WTC11 (cell line): ENCODE results near the gene DEPDC5. TPM values are rescaled to one million over a fixed set of nuclear protein-coding genes. Genes with fewer than 3 reads are reported as not detected.
A peak's percentile ranks its signal among the peaks of the same experiment; 100 is the strongest.
"Not testable (repeated sequence)": the region's sequence is repeated elsewhere in the genome, so short reads cannot be mapped to it uniquely, and the experiment has no call there.

Experiments used
- ATAC-seq: fragments of 200-7000 bp; cut with Tn5 transposase; 2 replicates; pipeline ENCODE4 v1.10.0; 2021; ENCODE audit warnings: mild to moderate bottlenecking, moderate library complexity
- CTCF ChIA-PET: fragments of 300-600 bp; sonication (Branson Sonifier 250); formaldehyde crosslinking; loops from one replicate; lab custom pipeline; 2021; ENCODE audit warnings: antibody characterized with exemption; lab: Charles Lee
- POLR2A ChIA-PET: fragments of 350-600 bp; sonication (Branson Sonifier 250); formaldehyde crosslinking; loops from one replicate; lab custom pipeline; 2021; ENCODE audit warnings: antibody characterized with exemption; lab: Charles Lee
- DNase-seq: peaks from one replicate; pipeline ENCODE4 v3.0.0; 2021; ENCODE audit warnings: low spot score
- H3K27ac Mint-ChIP-seq: 2 replicates; pipeline ENCODE4 v1.8.0; 2021; ENCODE audit warnings: mixed read lengths
- H3K27me3 Mint-ChIP-seq: 2 replicates; pipeline ENCODE4 v1.8.0; 2021; ENCODE audit warnings: low read depth, mild to moderate bottlenecking, moderate library complexity, mixed read lengths
- H3K36me3 Mint-ChIP-seq: 2 replicates; pipeline ENCODE4 v1.8.0; 2021; ENCODE audit warnings: mixed read lengths
- H3K4me1 Mint-ChIP-seq: 2 replicates; pipeline ENCODE4 v1.8.0; 2022; ENCODE audit warnings: mixed read lengths
- H3K4me3 Mint-ChIP-seq: 2 replicates; pipeline ENCODE4 v1.8.0; 2021; ENCODE audit warnings: mild to moderate bottlenecking, moderate library complexity, mixed read lengths
- H3K9me3 Mint-ChIP-seq: 2 replicates; pipeline ENCODE4 v1.8.0; 2021; ENCODE audit warnings: mixed read lengths
- CREM ChIP-seq: sonication (generic); formaldehyde crosslinking; IDR thresholded peaks from 2 replicates; pipeline ENCODE4 v1.8.1; 2022; ENCODE audit warnings: mild to moderate bottlenecking, missing genetic modification reagents, moderate library complexity
- E2F4 ChIP-seq: sonication (generic); formaldehyde crosslinking; IDR thresholded peaks from 2 replicates; pipeline ENCODE4 v1.8.1; 2022; ENCODE audit warnings: low read depth, mild to moderate bottlenecking, moderate library complexity, missing genetic modification reagents, borderline replicate concordance
- EMX1 ChIP-seq: fragments of 250-450 bp; sonication (Bioruptor Pico); IDR thresholded peaks from 2 replicates; pipeline ENCODE4 v1.8.0; 2021; ENCODE audit warnings: mild to moderate bottlenecking
- ERG ChIP-seq: fragments of 250-450 bp; sonication (Bioruptor Pico); IDR thresholded peaks from 2 replicates; pipeline ENCODE4 v1.8.0; 2021; ENCODE audit warnings: mild to moderate bottlenecking
- ETV6 ChIP-seq: sonication (generic); formaldehyde crosslinking; IDR thresholded peaks from 2 replicates; pipeline ENCODE4 v1.8.1; 2022; ENCODE audit warnings: mild to moderate bottlenecking, missing genetic modification reagents
- FOXK1 ChIP-seq: sonication (generic); formaldehyde crosslinking; IDR thresholded peaks from 2 replicates; pipeline ENCODE4 v1.8.0; 2022; ENCODE audit warnings: mild to moderate bottlenecking, moderate library complexity, missing genetic modification reagents
- FOXP1 ChIP-seq: sonication (generic); formaldehyde crosslinking; IDR thresholded peaks from 2 replicates; pipeline ENCODE4 v1.8.0; 2022; ENCODE audit warnings: missing genetic modification reagents, mild to moderate bottlenecking, moderate library complexity, borderline replicate concordance
- GABPB1 ChIP-seq: sonication (generic); formaldehyde crosslinking; IDR thresholded peaks from 2 replicates; pipeline ENCODE4 v1.8.1; 2023; ENCODE audit warnings: mild to moderate bottlenecking, missing genetic modification reagents
- HMGXB4 ChIP-seq: sonication (generic); formaldehyde crosslinking; IDR thresholded peaks from 2 replicates; pipeline ENCODE4 v1.8.1; 2023; ENCODE audit warnings: mild to moderate bottlenecking, moderate library complexity, missing genetic modification reagents
- MLX ChIP-seq: sonication (generic); formaldehyde crosslinking; IDR thresholded peaks from 2 replicates; pipeline ENCODE4 v1.8.1; 2023; ENCODE audit warnings: mild to moderate bottlenecking, missing genetic modification reagents, moderate library complexity
- NFE2L1 ChIP-seq: sonication (generic); formaldehyde crosslinking; IDR thresholded peaks from 2 replicates; pipeline ENCODE4 v1.8.1; 2023; ENCODE audit warnings: missing genetic modification reagents
- ZNF138 ChIP-seq: sonication (generic); formaldehyde crosslinking; conservative IDR thresholded peaks from 2 replicates; pipeline ENCODE4 v1.8.1; 2022; ENCODE audit warnings: mild to moderate bottlenecking, moderate library complexity, missing genetic modification reagents
- ZNF219 ChIP-seq: sonication (generic); formaldehyde crosslinking; IDR thresholded peaks from 2 replicates; pipeline ENCODE4 v1.8.0; 2023; ENCODE audit warnings: missing genetic modification reagents, mild to moderate bottlenecking, borderline replicate concordance
- ZNF263 ChIP-seq: sonication (generic); formaldehyde crosslinking; IDR thresholded peaks from 2 replicates; pipeline ENCODE4 v1.8.1; 2022; ENCODE audit warnings: low read depth, mild to moderate bottlenecking, moderate library complexity, missing genetic modification reagents
- ZNF416 ChIP-seq: fragments of 250-450 bp; sonication (Bioruptor Pico); IDR thresholded peaks from 2 replicates; pipeline ENCODE4 v1.9.0; 2021; ENCODE audit warnings: mild to moderate bottlenecking, inconsistent platforms
- ZNF425 ChIP-seq: fragments of 250-450 bp; sonication (Bioruptor Pico); conservative IDR thresholded peaks from 2 replicates; pipeline ENCODE4 v1.9.0; 2021; ENCODE audit warnings: mild to moderate bottlenecking
- ZNF532 ChIP-seq: fragments of 250-450 bp; sonication (Bioruptor Pico); IDR thresholded peaks from 2 replicates; pipeline ENCODE4 v1.9.0; 2021; ENCODE audit warnings: mild to moderate bottlenecking, borderline replicate concordance
- ZNF671 ChIP-seq: fragments of 250-450 bp; sonication (Bioruptor Pico); IDR thresholded peaks from 2 replicates; pipeline ENCODE4 v1.8.0; 2021; ENCODE audit warnings: mild to moderate bottlenecking
- total RNA-seq: library from RNA; stranded (reverse); gene quantifications from 3 replicates; pipeline ENCODE4 v1.2.3, GENCODE V29; 2021

Gene DEPDC5
- total RNA-seq, 1 experiment from 2014 or later, result 40.5 TPM

- H3K27ac Mint-ChIP-seq, H3K9me3 Mint-ChIP-seq, H3K27me3 Mint-ChIP-seq, DNase-seq, H3K4me3 Mint-ChIP-seq, H3K4me1 Mint-ChIP-seq, ATAC-seq: not testable (repeated sequence)
- peaks cover 56% of the 10 kb centered on the region for H3K36me3 Mint-ChIP-seq
- ChIA-PET CTCF (interaction anchor here (1.2 kb wide), 1 partner anchor 155 kb away, joined by 6 read pairs; no protein-coding TSS in a partner anchor), POLR2A (interaction anchor here (0.6 kb wide), 1 partner anchor 581 kb away, joined by 3 read pairs; no protein-coding TSS in a partner anchor)
- TF ChIP-seq GABPB1, result peak; percentile 97
Observed at GRCh38 chr22:31815383-31815814, 61.6 kb downstream of the DEPDC5 start.

GRCh38 chr22:31816750-31817149 lies 62.9 kb downstream of the DEPDC5 start:
- no peaks in the 10 kb centered on the region for H3K9me3 Mint-ChIP-seq
- no peak for TF ChIP-seq ZNF532
- TF ChIP-seq ZNF219 (CRISPR knock-in tag), result no peak
- no peak for TF ChIP-seq E2F4 (CRISPR knock-in tag)
- TF ChIP-seq ZNF138 (CRISPR knock-in tag), result no peak
- TF ChIP-seq CREM, result no peak
- TF ChIP-seq FOXK1 (CRISPR knock-in tag), result no peak
- TF ChIP-seq HMGXB4 (CRISPR knock-in tag), result no peak
- no peak for TF ChIP-seq NFE2L1
- TF ChIP-seq FOXP1 (CRISPR knock-in tag), result no peak
- no peak for TF ChIP-seq EMX1 (CRISPR knock-in tag)
- TF ChIP-seq ZNF263 (CRISPR knock-in tag), result no peak
- no peak for TF ChIP-seq ZNF671 (CRISPR knock-in tag)
- no peak for TF ChIP-seq ZNF416
- no peak for TF ChIP-seq MLX (CRISPR knock-in tag)
- TF ChIP-seq ETV6, result no peak
- TF ChIP-seq ZNF425 (CRISPR knock-in tag), result no peak
- TF ChIP-seq ERG (CRISPR knock-in tag), result no peak
- TF ChIP-seq, all 79 proteins: peak for 0
- no peaks in the 10 kb centered on the region for H3K4me1 Mint-ChIP-seq
- ATAC-seq, result no peak
- H3K4me3 Mint-ChIP-seq, result no peak overlapping the region
- no peak for DNase-seq
- ChIA-PET CTCF (interaction anchor here (1.4 kb wide), 1 partner anchor 153 kb away, joined by 3 read pairs; no protein-coding TSS in a partner anchor), POLR2A (interaction anchor here (0.5 kb wide), 1 partner anchor 14 kb away, joined by 3 read pairs; no protein-coding TSS in a partner anchor)
- H3K27ac Mint-ChIP-seq, result no peak overlapping the region
- H3K36me3 Mint-ChIP-seq, result peaks cover 58% of the 10 kb centered on the region
- H3K27me3 Mint-ChIP-seq, result no peaks in the 10 kb centered on the region
